ENCODE measurements around the gene SLC10A3. TPM values are rescaled to one million over a fixed set of nuclear protein-coding genes. Genes with fewer than 3 reads are reported as not detected.
"Not testable (repeated sequence)": the region's sequence is repeated elsewhere in the genome, so short reads cannot be mapped to it uniquely, and the experiment has no call there.

SLC10A3 gene
- total RNA-seq, 2 experiments from 2014 or later, result 6.7 to 6.9 TPM

DNA sequence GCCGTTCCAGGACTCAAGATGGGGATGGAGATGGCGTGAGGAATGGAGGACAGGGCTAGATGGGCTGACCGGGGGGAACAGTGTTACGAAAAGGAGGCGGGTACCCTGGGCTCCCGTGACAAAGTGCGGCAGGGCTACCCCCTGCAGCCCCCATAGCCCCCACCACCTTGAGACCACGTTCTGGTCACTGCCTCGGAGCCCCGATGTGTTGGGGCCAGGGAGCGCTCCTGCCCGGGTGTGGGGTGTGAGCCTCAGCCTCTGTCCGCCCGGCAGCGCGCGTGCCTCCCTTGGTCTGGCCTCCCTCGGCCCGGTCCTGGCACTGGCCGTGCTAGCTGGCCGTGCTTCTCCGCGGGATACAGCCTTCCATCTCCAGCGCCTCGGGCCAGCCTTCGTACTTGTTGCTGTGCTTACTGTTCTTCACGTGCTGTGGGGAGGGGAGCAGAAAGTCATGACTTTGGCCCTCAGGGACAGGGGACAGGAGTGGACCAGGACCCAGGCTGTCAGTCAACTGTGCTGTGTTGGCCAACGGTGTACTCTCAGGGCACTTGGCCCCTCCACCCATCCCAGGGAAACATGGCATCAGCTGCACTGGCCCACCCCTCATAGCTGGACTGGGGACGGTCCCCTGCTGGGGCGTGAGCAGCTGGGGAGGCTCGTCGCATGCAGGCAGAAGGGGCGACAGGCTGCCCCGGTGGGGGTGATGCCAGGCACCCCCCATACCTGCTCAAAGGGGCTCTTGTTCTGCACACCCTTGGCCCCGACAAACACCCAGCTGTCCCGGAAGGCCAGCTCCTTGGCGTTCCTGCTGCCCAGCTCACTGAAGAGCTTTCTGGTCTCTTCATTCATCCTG lies 16.3 kb upstream of the SLC10A3 start:
- intact Hi-C loops (cut with micrococcal nuclease), result no loop called here
- H3K9me3 Mint-ChIP-seq, result no peaks in the 10 kb centered on the region
- no peaks in the 10 kb centered on the region for H3K27me3 Mint-ChIP-seq (ENCODE audit: low read depth)
- peaks cover 2% of the 10 kb centered on the region for H3K4me1 Mint-ChIP-seq (ENCODE audit: low read depth)
- CTCF ChIA-PET, result no interaction called here
- no peak overlapping the region for H3K4me3 Mint-ChIP-seq
- DNase-seq, result no peak
- no peak overlapping the region for H3K27ac Mint-ChIP-seq
- peaks cover 13% of the 10 kb centered on the region for H3K36me3 Mint-ChIP-seq (ENCODE audit: low read depth)

DNA sequence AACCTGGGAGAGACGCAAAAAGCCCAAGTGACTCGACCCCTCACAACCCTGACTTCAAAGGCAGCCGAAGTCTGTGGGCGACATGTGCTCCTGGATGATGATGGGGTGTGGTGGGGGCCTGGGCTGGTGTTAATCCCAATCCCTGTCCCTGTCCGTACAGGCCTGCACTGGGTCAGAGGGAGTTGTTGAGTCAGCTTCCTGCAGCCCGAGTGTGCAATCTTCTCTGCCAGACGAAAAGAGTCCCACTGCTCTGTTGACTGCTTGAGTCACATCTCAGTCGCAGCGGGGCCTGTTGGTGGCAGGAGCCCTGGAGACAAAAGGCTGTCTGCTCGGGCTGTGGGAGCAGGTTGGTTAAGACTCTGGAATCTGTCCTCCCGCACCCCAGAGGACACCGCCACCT lies 15.3 kb upstream of the SLC10A3 start:
- CTCF ChIA-PET, result no interaction called here
- no peak overlapping the region for H3K27ac Mint-ChIP-seq
- peaks cover 10% of the 10 kb centered on the region for H3K36me3 Mint-ChIP-seq (ENCODE audit: low read depth)
- H3K9me3 Mint-ChIP-seq, result no peaks in the 10 kb centered on the region
- H3K27me3 Mint-ChIP-seq (ENCODE audit: low read depth), result no peaks in the 10 kb centered on the region
- no peak for DNase-seq
- H3K4me1 Mint-ChIP-seq (ENCODE audit: low read depth), result no peaks in the 10 kb centered on the region
- H3K4me3 Mint-ChIP-seq, result no peak overlapping the region
- intact Hi-C loops (cut with micrococcal nuclease), result no loop called here

DNA sequence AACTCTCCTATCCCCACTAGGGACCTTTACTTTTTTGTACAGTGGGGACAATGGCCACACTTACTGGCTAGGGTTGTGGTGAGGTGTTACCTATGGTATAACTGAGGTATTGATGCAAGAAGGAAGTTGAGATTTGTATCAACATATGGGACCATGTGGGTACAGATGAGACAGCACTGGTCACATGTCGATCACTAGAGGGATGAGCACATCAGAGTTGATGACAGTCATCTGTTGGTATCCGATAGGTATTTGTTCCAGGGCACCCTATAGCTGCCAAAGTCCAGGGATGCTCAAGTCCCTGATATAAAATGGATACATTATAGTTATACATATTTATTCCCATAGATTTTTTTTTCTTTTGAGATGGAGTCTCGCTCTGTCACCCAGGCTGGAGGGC lies 12.6 kb upstream of the SLC10A3 start:
- peaks cover 1% of the 10 kb centered on the region for H3K36me3 Mint-ChIP-seq (ENCODE audit: low read depth)
- no peak overlapping the region for H3K4me3 Mint-ChIP-seq
- intact Hi-C loops (cut with micrococcal nuclease), result no loop called here
- H3K27me3 Mint-ChIP-seq (ENCODE audit: low read depth), result no peaks in the 10 kb centered on the region
- no peaks in the 10 kb centered on the region for H3K9me3 Mint-ChIP-seq
- CTCF ChIA-PET, result no interaction called here
- H3K27ac Mint-ChIP-seq, result no peak overlapping the region
- no peaks in the 10 kb centered on the region for H3K4me1 Mint-ChIP-seq (ENCODE audit: low read depth)
- DNase-seq, result no peak

DNA sequence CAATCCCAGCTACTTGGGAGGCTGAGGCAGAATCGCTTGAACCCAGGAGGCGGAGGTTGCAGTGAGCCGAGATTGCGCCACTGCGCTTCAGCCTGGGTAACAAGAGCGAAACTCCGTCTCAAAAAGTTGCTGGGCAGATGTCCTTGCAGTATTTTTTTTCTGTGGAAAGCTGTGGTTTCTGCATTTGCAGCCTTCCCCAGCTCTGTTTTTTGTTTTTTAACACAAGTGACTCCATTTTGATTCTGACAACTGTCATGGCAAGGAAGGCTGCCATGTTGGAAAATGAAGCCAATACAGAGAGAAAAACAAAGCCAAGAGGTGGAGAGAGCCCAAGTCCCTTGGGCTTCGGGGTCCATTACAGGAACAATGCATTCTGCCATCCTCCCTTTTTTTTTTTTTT lies 11.7 kb upstream of the SLC10A3 start:
- H3K9me3 Mint-ChIP-seq, result no peaks in the 10 kb centered on the region
- intact Hi-C loops (cut with micrococcal nuclease), result no loop called here
- H3K4me1 Mint-ChIP-seq (ENCODE audit: low read depth), result no peaks in the 10 kb centered on the region
- peaks cover 1% of the 10 kb centered on the region for H3K36me3 Mint-ChIP-seq (ENCODE audit: low read depth)
- H3K27ac Mint-ChIP-seq, result no peak overlapping the region
- no peak overlapping the region for H3K4me3 Mint-ChIP-seq
- DNase-seq, result no peak
- H3K27me3 Mint-ChIP-seq (ENCODE audit: low read depth), result no peaks in the 10 kb centered on the region
- CTCF ChIA-PET, result interaction anchor here (0.6 kb wide), 2 partner anchors 25 to 43 kb away, joined by 3 to 5 read pairs; no protein-coding TSS in a partner anchor

DNA sequence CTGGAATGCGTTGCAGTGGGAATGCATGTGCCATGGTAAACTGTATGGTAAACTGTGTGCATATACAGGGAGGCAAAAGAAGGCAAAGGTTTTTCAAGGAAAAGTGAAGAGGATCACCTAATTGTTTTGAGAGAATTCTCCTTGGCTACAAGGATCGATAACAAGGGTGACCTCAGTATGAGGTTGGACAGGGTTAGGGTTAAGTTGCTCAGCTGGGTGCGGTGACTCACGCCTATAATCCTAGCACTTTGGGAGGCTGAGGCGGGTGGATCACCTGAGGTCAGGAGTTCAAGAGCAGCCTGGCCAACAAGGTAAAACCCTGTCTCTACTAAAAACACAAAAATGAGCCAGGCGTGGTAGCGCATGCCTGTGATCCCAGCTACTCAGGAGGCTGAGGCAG lies 11.0 kb upstream of the SLC10A3 start:
- H3K4me1 Mint-ChIP-seq (ENCODE audit: low read depth); H3K27me3 Mint-ChIP-seq (ENCODE audit: low read depth); DNase-seq; H3K36me3 Mint-ChIP-seq (ENCODE audit: low read depth); intact Hi-C loops (cut with micrococcal nuclease); H3K27ac Mint-ChIP-seq; CTCF ChIA-PET; H3K9me3 Mint-ChIP-seq; H3K4me3 Mint-ChIP-seq: not testable (repeated sequence)

DNA sequence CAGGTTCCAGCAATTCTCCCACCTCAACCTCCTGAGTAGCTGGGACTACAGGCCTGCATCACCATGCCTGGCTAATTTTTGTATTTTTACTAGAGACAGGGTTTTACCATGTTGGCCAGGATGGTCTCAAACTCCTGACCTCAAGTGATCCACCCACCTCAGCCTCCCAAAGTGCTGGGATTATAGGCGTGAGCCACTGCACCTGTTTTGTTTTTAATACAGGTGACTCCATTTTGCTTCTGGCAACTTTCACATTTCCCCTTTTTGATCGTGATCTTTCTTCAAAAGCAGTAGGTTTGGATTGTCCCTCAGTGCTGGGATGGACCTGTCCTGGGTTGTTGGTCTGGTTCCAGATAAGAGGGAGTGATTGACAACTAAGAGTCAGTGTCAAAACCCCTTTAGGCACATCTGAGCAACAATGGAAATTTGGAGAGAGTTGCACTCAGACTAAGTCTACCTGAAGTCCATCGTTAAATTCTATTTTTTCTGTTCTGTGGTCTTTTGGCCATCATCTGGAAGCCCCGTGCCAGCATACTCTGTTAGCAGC lies 6.2 kb upstream of the SLC10A3 start:
- H3K4me3 Mint-ChIP-seq; CTCF ChIA-PET; H3K27ac Mint-ChIP-seq; H3K4me1 Mint-ChIP-seq (ENCODE audit: low read depth); intact Hi-C loops (cut with micrococcal nuclease); H3K36me3 Mint-ChIP-seq (ENCODE audit: low read depth); H3K9me3 Mint-ChIP-seq; H3K27me3 Mint-ChIP-seq (ENCODE audit: low read depth); DNase-seq: not testable (repeated sequence)

DNA sequence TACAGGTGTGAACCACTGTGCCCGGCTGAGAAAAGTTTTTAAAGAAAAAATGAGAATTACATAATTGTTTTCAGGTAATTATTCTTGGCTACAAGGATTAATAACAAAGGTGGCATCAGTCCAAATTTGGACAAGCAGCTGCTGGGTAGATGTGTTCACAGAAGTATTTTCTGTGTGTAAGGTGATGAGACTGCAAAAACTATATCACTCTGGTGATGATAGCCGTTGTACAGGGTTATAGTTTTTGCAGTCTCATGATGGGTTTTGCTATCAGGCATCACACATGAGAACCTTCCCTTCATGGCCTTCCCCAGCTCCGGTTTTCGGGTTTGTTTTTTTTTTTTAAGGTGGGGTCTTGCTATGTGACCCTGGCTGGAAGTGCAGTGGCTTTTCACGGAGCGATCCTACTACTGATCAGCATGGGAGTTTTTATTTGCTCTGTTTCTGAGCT lies 5.1 kb upstream of the SLC10A3 start:
- no peak for DNase-seq
- Mint-ChIP-seq H3K27me3 (ENCODE audit: low read depth) (no peaks in the 10 kb centered on the region), H3K36me3 (ENCODE audit: low read depth) (no peaks in the 10 kb centered on the region), H3K27ac (no peak overlapping the region), H3K4me3 (no peak overlapping the region), H3K4me1 (ENCODE audit: low read depth) (peaks cover 5% of the 10 kb centered on the region), H3K9me3 (no peaks in the 10 kb centered on the region)
- CTCF ChIA-PET, result interaction anchor here (0.6 kb wide), 1 partner anchor 18 kb away, joined by 3 read pairs; no protein-coding TSS in a partner anchor
- intact Hi-C loops (cut with micrococcal nuclease), result no loop called here

DNA sequence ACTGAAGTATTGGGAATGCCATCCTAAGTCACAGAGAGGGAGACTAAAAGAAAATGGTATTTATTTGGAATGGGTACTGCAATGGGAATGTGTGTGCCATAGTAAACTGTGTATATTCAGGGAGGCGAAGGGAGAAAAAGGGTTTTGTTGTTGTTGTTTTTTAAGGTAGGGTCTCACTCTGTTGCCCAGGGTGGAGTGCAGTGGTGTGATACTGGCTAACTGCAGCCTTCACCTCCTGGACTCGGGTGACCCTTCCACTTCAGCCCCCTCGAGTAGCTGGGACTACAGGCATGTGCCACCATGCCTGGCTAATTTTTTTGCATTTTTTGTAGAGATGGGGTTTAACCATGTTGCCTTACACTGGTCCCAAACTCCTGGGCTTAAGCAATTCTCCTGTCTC lies 4.3 kb upstream of the SLC10A3 start:
- Mint-ChIP-seq H3K9me3 (no peaks in the 10 kb centered on the region), H3K4me3 (no peak overlapping the region), H3K4me1 (ENCODE audit: low read depth) (peaks cover 6% of the 10 kb centered on the region), H3K36me3 (ENCODE audit: low read depth) (no peaks in the 10 kb centered on the region), H3K27ac (no peak overlapping the region), H3K27me3 (ENCODE audit: low read depth) (no peaks in the 10 kb centered on the region)
- CTCF ChIA-PET, result no interaction called here
- DNase-seq, result no peak
- intact Hi-C loops (cut with micrococcal nuclease), result no loop called here

DNA sequence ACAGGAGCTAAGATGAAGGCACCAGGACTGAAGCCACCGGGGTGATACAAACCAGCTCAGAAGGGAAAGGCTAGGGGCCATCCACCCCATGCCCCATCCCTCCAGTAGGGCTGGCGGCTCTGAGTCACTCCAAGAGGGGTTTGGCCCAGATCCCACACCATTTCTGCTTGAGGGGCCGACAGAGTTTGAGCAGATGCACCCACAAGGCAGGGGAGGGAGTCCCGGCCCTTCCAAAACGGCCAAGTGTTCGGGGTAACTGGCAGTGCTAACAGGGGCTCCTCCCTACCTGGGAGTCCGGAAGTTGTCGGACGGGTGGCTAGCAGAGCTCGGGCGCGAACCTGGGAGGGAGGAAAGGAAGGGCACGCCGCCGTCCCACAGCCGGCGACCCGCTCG lies 412 bp downstream of the SLC10A3 start:
- H3K9me3 Mint-ChIP-seq, result no peaks in the 10 kb centered on the region
- intact Hi-C loops (cut with micrococcal nuclease), result loop anchor here (1.0 to 2.0 kb wide), 6 partner anchors 11 to 119 kb away; partner anchors contain the start of genes ATP6AP1, FAM3A, GDI1 and LAGE3
- peaks cover 23% of the 10 kb centered on the region for H3K4me1 Mint-ChIP-seq (ENCODE audit: low read depth)
- CTCF ChIA-PET, result interaction anchor here (0.7 to 2.3 kb wide), 6 partner anchors 36 to 354 kb away, joined by 3 to 8 read pairs (median 3); partner anchors contain the start of genes FLNA and RPL10
- DNase-seq, result peak; percentile 23
- H3K4me3 Mint-ChIP-seq, result peak overlapping the region; percentile 83
- peak overlapping the region; percentile 88 for H3K27ac Mint-ChIP-seq
- no peaks in the 10 kb centered on the region for H3K27me3 Mint-ChIP-seq (ENCODE audit: low read depth)
- H3K36me3 Mint-ChIP-seq (ENCODE audit: low read depth), result peaks cover 4% of the 10 kb centered on the region

DNA sequence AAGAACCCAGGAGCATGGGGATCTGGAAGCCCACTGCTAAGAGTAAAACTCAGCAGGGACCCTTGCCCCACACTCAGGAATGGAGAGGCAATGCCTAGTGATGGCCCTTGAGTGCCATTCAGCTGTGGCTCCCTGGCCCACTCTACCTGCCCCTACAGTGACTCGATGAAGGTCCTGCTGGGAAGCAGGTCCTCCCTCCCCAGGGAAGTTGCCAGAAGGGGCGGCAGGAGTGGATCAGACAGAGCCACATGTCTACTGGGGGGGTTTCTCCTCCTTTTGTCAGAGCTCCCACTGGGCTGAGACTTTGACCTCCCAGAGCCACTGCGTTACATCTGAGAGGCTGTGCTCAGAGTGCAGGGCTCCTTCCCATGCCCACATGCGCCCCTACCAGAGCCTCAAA lies 1.2 kb downstream of the SLC10A3 start:
- Mint-ChIP-seq H3K36me3 (ENCODE audit: low read depth) (peaks cover 4% of the 10 kb centered on the region), H3K4me3 (peak overlapping the region; percentile 83), H3K27me3 (ENCODE audit: low read depth) (no peaks in the 10 kb centered on the region), H3K27ac (no peak overlapping the region), H3K9me3 (no peaks in the 10 kb centered on the region), H3K4me1 (ENCODE audit: low read depth) (peaks cover 28% of the 10 kb centered on the region)
- CTCF ChIA-PET, result interaction anchor here (1.5 to 2.3 kb wide), 2 partner anchors 90 to 115 kb away, joined by 6 to 8 read pairs; partner anchors contain the start of genes FLNA and RPL10
- DNase-seq, result no peak
- intact Hi-C loops (cut with micrococcal nuclease), result no loop called here

DNA sequence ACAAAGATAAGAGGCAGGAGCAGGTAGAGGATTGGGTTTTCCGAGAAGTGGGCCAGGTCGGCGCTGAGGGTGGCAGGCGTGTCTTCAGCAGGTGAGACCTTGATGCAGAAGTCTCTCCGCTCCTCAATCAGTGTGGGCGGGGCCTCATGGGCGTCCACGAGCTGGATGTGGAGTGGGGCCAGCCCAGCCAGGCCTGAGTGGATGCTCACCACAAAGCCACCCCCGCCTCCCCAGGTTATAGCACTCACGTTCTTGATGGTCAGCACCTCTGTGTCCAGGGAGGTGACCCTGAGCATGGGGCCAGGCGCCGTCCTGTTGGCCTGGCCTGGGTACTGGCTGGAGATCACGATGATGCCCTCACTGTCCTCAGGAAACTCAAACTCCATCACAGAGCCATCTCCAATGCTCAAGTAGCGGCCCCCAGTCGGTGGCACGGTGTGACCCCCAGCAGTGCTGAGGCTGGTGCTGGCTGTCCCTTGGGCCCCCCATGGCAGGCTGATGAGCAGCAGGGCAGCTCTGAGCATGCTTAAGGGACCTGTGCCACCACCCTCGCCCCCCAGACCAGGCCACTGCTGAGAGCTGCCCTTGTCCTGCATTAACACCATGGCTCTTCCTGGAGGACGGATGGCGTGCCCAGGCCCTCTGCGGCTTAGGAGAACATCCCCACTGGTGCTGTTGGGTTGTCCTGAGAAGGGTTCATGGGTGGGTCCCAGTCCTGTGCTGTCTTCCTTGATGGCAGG lies 1.9 kb downstream of the SLC10A3 start:
- no peaks in the 10 kb centered on the region for H3K27me3 Mint-ChIP-seq (ENCODE audit: low read depth)
- no peak overlapping the region for H3K27ac Mint-ChIP-seq
- CTCF ChIA-PET, result no interaction called here
- H3K4me3 Mint-ChIP-seq, result no peak overlapping the region
- intact Hi-C loops (cut with micrococcal nuclease), result no loop called here
- H3K4me1 Mint-ChIP-seq (ENCODE audit: low read depth), result peaks cover 30% of the 10 kb centered on the region
- H3K9me3 Mint-ChIP-seq, result no peaks in the 10 kb centered on the region
- H3K36me3 Mint-ChIP-seq (ENCODE audit: low read depth), result peaks cover 7% of the 10 kb centered on the region
- DNase-seq, result no peak

DNA sequence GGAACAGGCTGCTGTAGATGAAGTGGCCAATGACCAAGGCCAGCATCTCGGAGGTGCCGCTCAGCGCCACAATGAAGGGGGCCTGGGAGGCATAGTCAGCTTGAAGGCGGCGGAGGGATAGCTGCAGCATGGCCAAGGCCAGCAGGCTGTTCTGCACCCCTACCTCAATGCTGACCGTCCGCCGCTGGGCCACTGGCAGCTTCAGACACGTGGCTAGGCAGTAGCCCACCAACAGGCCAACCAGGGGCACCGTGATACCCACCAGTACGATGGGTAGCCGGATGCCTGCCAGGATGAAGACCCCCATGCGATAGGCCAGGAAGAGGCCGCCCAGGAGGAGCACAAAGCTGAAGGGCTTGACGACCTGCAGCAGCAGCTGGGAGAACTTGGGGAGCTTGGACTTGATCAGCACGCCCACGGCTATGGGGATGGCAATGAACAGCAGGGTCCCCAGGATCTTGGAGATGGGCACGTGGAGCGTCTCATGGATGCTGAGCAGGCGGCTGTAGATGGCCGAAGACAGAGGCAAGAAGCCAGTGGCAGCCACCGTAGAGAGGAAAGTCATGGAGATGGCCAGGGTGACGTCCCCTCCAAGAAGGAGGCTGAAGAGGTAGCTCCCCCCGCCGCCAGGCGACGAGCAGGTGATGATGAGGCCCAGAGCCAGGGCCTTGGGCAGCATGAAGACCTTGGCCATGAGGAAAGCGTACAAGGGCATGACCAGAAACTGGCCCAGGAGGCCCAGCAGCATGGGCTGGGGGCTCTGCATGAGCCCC lies 2.7 kb downstream of the SLC10A3 start:
- Mint-ChIP-seq H3K27me3 (ENCODE audit: low read depth) (no peaks in the 10 kb centered on the region), H3K27ac (no peak overlapping the region), H3K4me3 (peak overlapping the region; percentile 67), H3K9me3 (no peaks in the 10 kb centered on the region), H3K4me1 (ENCODE audit: low read depth) (peaks cover 34% of the 10 kb centered on the region), H3K36me3 (ENCODE audit: low read depth) (peaks cover 7% of the 10 kb centered on the region)
- CTCF ChIA-PET, result interaction anchor here (1.1 kb wide), 1 partner anchor 40 kb away, joined by 4 read pairs; no protein-coding TSS in a partner anchor
- no peak for DNase-seq
- intact Hi-C loops (cut with micrococcal nuclease), result no loop called here

All from activated naive CD4-positive, alpha-beta T cell treated with anti-CD3 and anti-CD28 coated beads for 36 hours (primary cell).